Neural progenitor cell (in vitro differentiated cells): ENCODE data around the gene MEGF9. TPM values are rescaled to one million over a fixed set of nuclear protein-coding genes. Genes with fewer than 3 reads are reported as not detected.

Source experiments
- DNase-seq: peaks from one replicate; pipeline ENCODE4 v3.0.0-alpha.2; 2016; ENCODE audit warnings: low spot score
- H2AFZ ChIP-seq: fragments of 200-600 bp; sonication (generic); replicated peaks from 2 replicates; pipeline ENCODE4 v1.6.1; 2016; ENCODE audit warnings: antibody characterized with exemption
- H3F3A ChIP-seq: fragments of 200-600 bp; sonication (generic); 2 replicates; pipeline ENCODE4 v1.6.1; 2016; ENCODE audit warnings: antibody characterized with exemption, low read depth
- H3K27ac ChIP-seq: fragments of 200-600 bp; sonication (generic); 2 replicates; pipeline ENCODE4 v1.5.1; 2016; ENCODE audit warnings: mild to moderate bottlenecking
- H3K27me3 ChIP-seq: fragments of 200-600 bp; sonication (generic); 2 replicates; pipeline ENCODE4 v1.6.1; 2016; ENCODE audit warnings: mild to moderate bottlenecking, moderate library complexity
- H3K36me3 ChIP-seq: fragments of 200-600 bp; sonication (generic); 2 replicates; pipeline ENCODE4 v1.5.1; 2016
- H3K4me1 ChIP-seq: fragments of 200-600 bp; sonication (generic); 2 replicates; pipeline ENCODE4 v1.6.1; 2016; ENCODE audit warnings: mixed run types
- H3K4me2 ChIP-seq: fragments of 200-600 bp; sonication (generic); 2 replicates; pipeline ENCODE4 v1.6.1; 2016
- H3K4me3 ChIP-seq: fragments of 200-600 bp; sonication (generic); 2 replicates; pipeline ENCODE4 v1.5.1; 2016
- H3K79me2 ChIP-seq: fragments of 200-600 bp; sonication (generic); 2 replicates; pipeline ENCODE4 v1.6.1; 2016; ENCODE audit warnings: low read depth
- H3K9ac ChIP-seq: fragments of 200-600 bp; sonication (generic); 2 replicates; pipeline ENCODE4 v1.6.1; 2016
- H3K9me3 ChIP-seq: fragments of 200-600 bp; sonication (generic); 2 replicates; pipeline ENCODE4 v1.5.1; 2016; ENCODE audit warnings: low read depth
- H4K20me1 ChIP-seq: fragments of 200-600 bp; sonication (generic); 2 replicates; pipeline ENCODE4 v1.6.1; 2016; ENCODE audit warnings: low read depth
- H3K27ac Mint-ChIP-seq: 3 replicates; pipeline ENCODE4 v1.8.0; 2021; ENCODE audit warnings: mixed read lengths
- H3K27me3 Mint-ChIP-seq: 2 replicates; pipeline ENCODE4 v1.8.0; 2022; ENCODE audit warnings: low read depth, mild to moderate bottlenecking, inconsistent platforms, moderate library complexity, mixed read lengths; ENCODE audit not compliant: insufficient read depth
- H3K36me3 Mint-ChIP-seq: 3 replicates; pipeline ENCODE4 v1.8.0; 2021; ENCODE audit warnings: mixed read lengths
- H3K4me1 Mint-ChIP-seq: 3 replicates; pipeline ENCODE4 v1.8.0; 2021; ENCODE audit warnings: mixed read lengths
- H3K4me3 Mint-ChIP-seq: 3 replicates; pipeline ENCODE4 v1.8.0; 2021; ENCODE audit warnings: mild to moderate bottlenecking, moderate library complexity, mixed read lengths
- H3K9me3 Mint-ChIP-seq: 3 replicates; pipeline ENCODE4 v1.8.0; 2020; ENCODE audit warnings: mixed read lengths
- CTCF ChIP-seq: fragments of 200-600 bp; sonication (generic); IDR thresholded peaks from 2 replicates; pipeline ENCODE4 v1.5.1; 2017; ENCODE audit warnings: antibody characterized with exemption, mild to moderate bottlenecking
- EZH2 ChIP-seq: fragments of 200-600 bp; sonication (generic); IDR thresholded peaks from 2 replicates; pipeline ENCODE4 v1.6.1; 2017; ENCODE audit warnings: antibody characterized with exemption, mild to moderate bottlenecking, moderate library complexity
- EZH2phosphoT487 ChIP-seq: fragments of 200-600 bp; sonication (generic); IDR thresholded peaks from 2 replicates; pipeline ENCODE4 v1.6.1; 2017; ENCODE audit warnings: antibody characterized with exemption
- total RNA-seq: library from RNA; depleted of rRNA; stranded (reverse); fragments of >200 nt; gene quantifications from 2 replicates; pipeline ENCODE4 v1.2.3, GENCODE V29; 2015; ENCODE audit warnings: low replicate concordance

The MEGF9 gene
- total RNA-seq, 1 donor from 2014 or later: 6.2 TPM

GRCh38 chr9:120714846-120715388, 647 bp upstream of the MEGF9 start:
- H3K9me3 ChIP-seq: no peaks in the 10 kb centered on the region
- Mint-ChIP-seq H3K4me3 (peak overlapping the region; percentile 90), H3K27me3 (peaks cover 9% of the 10 kb centered on the region), H3K9me3 (no peaks in the 10 kb centered on the region), H3K36me3 (no peaks in the 10 kb centered on the region), H3K27ac (peak overlapping the region; percentile 80), H3K4me1 (peaks cover 50% of the 10 kb centered on the region)
- peaks cover 4% of the 10 kb centered on the region for H4K20me1 ChIP-seq
- H2AFZ ChIP-seq: peak overlapping the region; percentile 96
- no peak overlapping the region for H3K27ac ChIP-seq
- H3K4me2 ChIP-seq: peak overlapping the region; percentile 99
- H3K27me3 ChIP-seq: peaks cover 17% of the 10 kb centered on the region
- H3K9ac ChIP-seq: peak overlapping the region; percentile 84
- H3K4me1 ChIP-seq: peaks cover 25% of the 10 kb centered on the region
- H3K4me3 ChIP-seq: peak overlapping the region; percentile 71
- H3K36me3 ChIP-seq: no peaks in the 10 kb centered on the region
- no peak for TF ChIP-seq CTCF
- no peak for TF ChIP-seq EZH2phosphoT487
- no peak for TF ChIP-seq EZH2
- peaks cover 16% of the 10 kb centered on the region for H3F3A ChIP-seq
- peaks cover 21% of the 10 kb centered on the region for H3K79me2 ChIP-seq
- no peak for DNase-seq

- H3K36me3 Mint-ChIP-seq: no peaks in the 10 kb centered on the region
- H3F3A ChIP-seq: peaks cover 16% of the 10 kb centered on the region
- H3K27ac Mint-ChIP-seq: no peak overlapping the region
- H3K27me3 Mint-ChIP-seq: peaks cover 4% of the 10 kb centered on the region
- H3K4me1 ChIP-seq: peaks cover 25% of the 10 kb centered on the region
- H3K79me2 ChIP-seq: peaks cover 21% of the 10 kb centered on the region
- H3K4me3 Mint-ChIP-seq: peak overlapping the region; percentile 94
- peak overlapping the region; percentile 44 for H3K9ac ChIP-seq
- no peaks in the 10 kb centered on the region for H3K9me3 Mint-ChIP-seq
- H3K4me1 Mint-ChIP-seq: peaks cover 50% of the 10 kb centered on the region
- H4K20me1 ChIP-seq: peaks cover 4% of the 10 kb centered on the region
- H3K36me3 ChIP-seq: no peaks in the 10 kb centered on the region
- H2AFZ ChIP-seq: peak overlapping the region; percentile 92
- peaks cover 17% of the 10 kb centered on the region for H3K27me3 ChIP-seq
- no peak overlapping the region for H3K27ac ChIP-seq
- DNase-seq: peak; percentile 18
- H3K9me3 ChIP-seq: no peaks in the 10 kb centered on the region
- H3K4me2 ChIP-seq: peak overlapping the region; percentile 99
- TF ChIP-seq EZH2 (peak; percentile 40), CTCF (no peak)
- H3K4me3 ChIP-seq: peak overlapping the region; percentile 71
These were observed 798 bp downstream of the MEGF9 start for GRCh38 chr9:120713257-120714087.

- H3K9me3 Mint-ChIP-seq: no peaks in the 10 kb centered on the region
- Histone ChIP-seq H3K79me2 (peaks cover 21% of the 10 kb centered on the region), H3K9me3 (no peaks in the 10 kb centered on the region), H3K4me3 (peak overlapping the region; percentile 71), H3K27ac (no peak overlapping the region), H3K9ac (no peak overlapping the region), H3F3A (peaks cover 16% of the 10 kb centered on the region), H3K4me2 (peak overlapping the region; percentile 99), H3K36me3 (no peaks in the 10 kb centered on the region), H2AFZ (no peak overlapping the region), H4K20me1 (peaks cover 4% of the 10 kb centered on the region), H3K27me3 (peaks cover 17% of the 10 kb centered on the region), H3K4me1 (peaks cover 25% of the 10 kb centered on the region)
- H3K4me1 Mint-ChIP-seq: peaks cover 46% of the 10 kb centered on the region
- DNase-seq: peak; percentile 16
- no peak overlapping the region for H3K27ac Mint-ChIP-seq
- peaks cover under 1% of the 10 kb centered on the region for H3K36me3 Mint-ChIP-seq
- TF ChIP-seq EZH2phosphoT487 (no peak), EZH2 (no peak), CTCF (no peak)
- peak overlapping the region; percentile 94 for H3K4me3 Mint-ChIP-seq
- peaks cover 4% of the 10 kb centered on the region for H3K27me3 Mint-ChIP-seq
These were observed 1.7 kb downstream of the MEGF9 start for GRCh38 chr9:120712539-120713031.
